Glutamatergic neuron (in vitro differentiated cells): ENCODE data around the gene GTSE1. TPM values are rescaled to one million over a fixed set of nuclear protein-coding genes. Genes with fewer than 3 reads are reported as not detected.

ENCODE experiments used
- DNase-seq: peaks from one replicate; pipeline ENCODE4 v3.0.0; 2022
- H3K27ac Mint-ChIP-seq: one replicate; pipeline ENCODE4 v1.8.0; 2020; ENCODE audit warnings: mild to moderate bottlenecking, mixed read lengths, inconsistent platforms; ENCODE audit not compliant: unreplicated experiment
- H3K27me3 Mint-ChIP-seq: one replicate; pipeline ENCODE4 v1.8.0; 2020; ENCODE audit warnings: mild to moderate bottlenecking, moderate library complexity, mixed read lengths, inconsistent platforms; ENCODE audit not compliant: unreplicated experiment
- H3K36me3 Mint-ChIP-seq: one replicate; pipeline ENCODE4 v1.8.0; 2020; ENCODE audit warnings: mild to moderate bottlenecking, mixed read lengths, inconsistent platforms; ENCODE audit not compliant: unreplicated experiment
- H3K4me1 Mint-ChIP-seq: one replicate; pipeline ENCODE4 v1.8.0; 2020; ENCODE audit warnings: mild to moderate bottlenecking, low read depth, mixed read lengths, inconsistent platforms; ENCODE audit not compliant: unreplicated experiment
- H3K4me3 Mint-ChIP-seq: one replicate; pipeline ENCODE4 v1.8.0; 2020; ENCODE audit warnings: mild to moderate bottlenecking, mixed read lengths, inconsistent platforms; ENCODE audit not compliant: unreplicated experiment
- H3K9me3 Mint-ChIP-seq: one replicate; pipeline ENCODE4 v1.8.0; 2020; ENCODE audit warnings: mild to moderate bottlenecking, moderate library complexity, mixed read lengths, inconsistent platforms; ENCODE audit not compliant: unreplicated experiment
- total RNA-seq: library from RNA; stranded (reverse); fragmentation: NEBNext Ultra II Directional; extraction: Animal tissue kit (Norgen Biotek cat#: 25700); gene quantifications from one replicate; pipeline ENCODE4 v1.2.1, GENCODE V29; 2021; ENCODE audit not compliant: unreplicated experiment
- TF ChIP-seq, protein P1 (sequence below): fragments of 200-600 bp; sonication (generic); IDR thresholded peaks from one replicate; pipeline ENCODE4 v1.5.0; 2021; ENCODE audit not compliant: partially characterized antibody, unreplicated experiment

GTSE1 gene
- total RNA-seq, 1 donor from 2014 or later, result 7.5 TPM

DNA sequence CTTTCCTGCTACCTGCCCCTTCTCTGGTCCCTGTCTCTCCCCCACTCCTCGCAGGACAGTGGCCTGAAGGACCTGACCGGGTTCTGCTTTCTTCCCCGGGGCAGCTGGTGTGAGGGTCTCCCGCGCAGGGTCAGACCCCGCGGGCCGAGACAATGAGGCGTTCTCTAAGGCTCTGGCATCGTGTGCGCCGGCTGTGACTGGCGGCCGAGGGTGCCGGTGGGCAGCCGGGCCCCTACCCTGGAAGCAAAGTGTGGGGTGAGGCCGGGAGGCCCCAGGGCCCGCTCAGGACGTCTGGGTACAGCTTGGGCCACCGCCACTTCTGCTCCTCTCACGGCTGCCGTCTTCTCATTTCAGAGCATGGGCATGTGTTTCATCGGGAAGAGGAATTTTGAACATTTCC, 55.1 kb downstream of the GTSE1 start:
- H3K9me3 Mint-ChIP-seq, result peaks cover 12% of the 10 kb centered on the region
- DNase-seq, result no peak
- H3K27me3 Mint-ChIP-seq, result peaks cover 4% of the 10 kb centered on the region
- H3K4me1 Mint-ChIP-seq, result peaks cover 16% of the 10 kb centered on the region
- TF ChIP-seq, protein P1, sequence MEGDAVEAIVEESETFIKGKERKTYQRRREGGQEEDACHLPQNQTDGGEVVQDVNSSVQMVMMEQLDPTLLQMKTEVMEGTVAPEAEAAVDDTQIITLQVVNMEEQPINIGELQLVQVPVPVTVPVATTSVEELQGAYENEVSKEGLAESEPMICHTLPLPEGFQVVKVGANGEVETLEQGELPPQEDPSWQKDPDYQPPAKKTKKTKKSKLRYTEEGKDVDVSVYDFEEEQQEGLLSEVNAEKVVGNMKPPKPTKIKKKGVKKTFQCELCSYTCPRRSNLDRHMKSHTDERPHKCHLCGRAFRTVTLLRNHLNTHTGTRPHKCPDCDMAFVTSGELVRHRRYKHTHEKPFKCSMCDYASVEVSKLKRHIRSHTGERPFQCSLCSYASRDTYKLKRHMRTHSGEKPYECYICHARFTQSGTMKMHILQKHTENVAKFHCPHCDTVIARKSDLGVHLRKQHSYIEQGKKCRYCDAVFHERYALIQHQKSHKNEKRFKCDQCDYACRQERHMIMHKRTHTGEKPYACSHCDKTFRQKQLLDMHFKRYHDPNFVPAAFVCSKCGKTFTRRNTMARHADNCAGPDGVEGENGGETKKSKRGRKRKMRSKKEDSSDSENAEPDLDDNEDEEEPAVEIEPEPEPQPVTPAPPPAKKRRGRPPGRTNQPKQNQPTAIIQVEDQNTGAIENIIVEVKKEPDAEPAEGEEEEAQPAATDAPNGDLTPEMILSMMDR, result no peak
- peak overlapping the region; percentile 70 for H3K27ac Mint-ChIP-seq
- H3K4me3 Mint-ChIP-seq, result no peak overlapping the region
- H3K36me3 Mint-ChIP-seq, result no peaks in the 10 kb centered on the region

DNA sequence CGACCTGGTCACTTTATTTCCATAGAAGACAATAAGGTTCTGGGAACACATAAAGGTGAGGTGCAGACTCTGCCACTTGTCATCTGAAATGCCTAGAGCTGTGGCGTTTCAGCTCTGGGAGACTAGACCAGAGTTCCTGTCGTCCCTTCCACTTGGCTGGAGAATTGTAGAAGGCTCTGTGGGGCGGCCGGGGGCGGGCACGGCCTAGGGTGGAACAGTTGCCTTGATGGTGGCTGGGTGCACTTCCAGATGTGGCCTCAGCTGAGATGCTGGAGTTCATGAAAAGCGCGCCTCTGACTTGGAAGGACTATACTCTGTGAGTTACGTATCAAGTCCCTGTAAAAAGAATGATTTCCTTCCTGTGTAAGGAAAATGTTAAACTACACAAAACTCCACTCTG, 55.6 kb downstream of the GTSE1 start:
- Mint-ChIP-seq H3K4me3 (no peak overlapping the region), H3K27ac (peak overlapping the region; percentile 70), H3K9me3 (peaks cover 12% of the 10 kb centered on the region), H3K36me3 (no peaks in the 10 kb centered on the region), H3K27me3 (peaks cover 4% of the 10 kb centered on the region), H3K4me1 (peaks cover 16% of the 10 kb centered on the region)
- no peak for DNase-seq
- TF ChIP-seq, protein P1, result no peak

DNA sequence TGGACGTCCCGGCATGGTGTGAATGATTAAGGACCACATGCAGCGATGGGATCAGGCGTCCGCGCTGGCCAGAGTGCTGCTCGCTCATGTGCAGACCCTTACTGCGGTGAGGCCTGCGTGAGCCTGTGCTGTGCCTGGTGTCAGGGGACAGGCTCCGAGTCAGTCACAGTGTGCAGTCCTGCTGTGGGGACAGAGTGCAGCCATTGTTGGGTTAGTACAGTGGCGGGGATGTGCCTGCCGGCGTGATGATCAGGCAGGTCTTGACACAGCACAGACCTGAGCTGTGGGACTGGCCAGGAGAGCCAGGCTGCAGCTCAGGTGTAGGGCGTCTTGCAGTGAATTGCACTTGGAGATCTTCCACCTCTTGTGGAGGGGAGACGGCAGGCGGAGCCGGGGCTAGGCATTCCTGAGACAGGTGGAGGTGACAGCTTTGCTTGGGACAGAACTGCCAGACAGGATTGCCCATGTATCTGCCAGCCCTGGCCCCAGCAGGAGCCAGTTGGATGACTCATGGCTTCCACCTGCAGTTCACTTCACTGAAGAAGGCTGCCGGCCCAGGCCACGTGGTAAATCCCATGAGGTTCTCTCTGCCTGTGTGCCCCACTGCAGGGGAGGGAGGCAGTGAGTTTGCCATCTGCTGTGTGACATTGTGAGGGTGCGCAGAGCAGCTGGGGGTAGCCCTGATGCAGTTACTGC, 56.2 kb downstream of the GTSE1 start:
- Mint-ChIP-seq H3K36me3 (no peaks in the 10 kb centered on the region), H3K9me3 (peaks cover 12% of the 10 kb centered on the region), H3K4me1 (peaks cover 16% of the 10 kb centered on the region), H3K4me3 (peak overlapping the region; percentile 73), H3K27me3 (peaks cover 4% of the 10 kb centered on the region), H3K27ac (peak overlapping the region; percentile 70)
- TF ChIP-seq, protein P1, result no peak
- peak; percentile 60 for DNase-seq

DNA sequence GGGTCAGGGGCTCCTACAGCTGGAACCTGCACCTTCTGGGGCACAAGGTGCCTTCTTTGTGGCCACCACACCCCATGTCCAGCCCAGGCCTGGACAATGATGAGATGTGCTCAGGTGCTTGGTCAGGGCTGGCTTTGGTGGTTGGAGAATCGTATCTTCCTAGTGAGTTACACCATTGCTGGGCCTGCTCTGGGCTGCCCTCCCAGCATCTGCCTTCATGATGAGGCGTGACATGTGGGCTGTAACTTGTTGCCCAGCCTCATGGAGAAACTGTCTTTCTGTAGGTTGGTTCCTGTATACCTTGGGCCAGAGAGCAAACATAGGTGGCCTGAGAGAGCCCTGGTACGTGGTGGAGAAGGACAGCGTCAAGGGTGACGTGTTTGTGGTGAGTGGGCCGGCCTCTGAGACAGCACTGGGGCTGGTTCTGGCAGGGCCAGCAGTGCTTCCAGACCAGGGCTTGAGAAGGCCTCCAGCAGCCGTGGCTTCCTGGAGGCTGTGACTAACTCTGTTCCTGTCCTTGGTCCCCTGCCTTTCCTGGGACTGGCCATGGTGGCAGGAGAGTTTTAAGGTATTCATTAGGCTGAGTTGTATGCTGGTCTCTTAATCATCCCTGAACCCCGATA, 56.9 kb downstream of the GTSE1 start:
- TF ChIP-seq, protein P1, result no peak
- H3K4me1 Mint-ChIP-seq, result peaks cover 16% of the 10 kb centered on the region
- peak overlapping the region; percentile 52 for H3K27ac Mint-ChIP-seq
- no peak for DNase-seq
- H3K27me3 Mint-ChIP-seq, result peaks cover 4% of the 10 kb centered on the region
- no peak overlapping the region for H3K4me3 Mint-ChIP-seq
- H3K36me3 Mint-ChIP-seq, result no peaks in the 10 kb centered on the region
- peaks cover 12% of the 10 kb centered on the region for H3K9me3 Mint-ChIP-seq
